ENCODE data around the gene CD2AP.
"Not testable (repeated sequence)": the region's sequence is repeated elsewhere in the genome, so short reads cannot be mapped to it uniquely, and the experiment has no call there.

DNA sequence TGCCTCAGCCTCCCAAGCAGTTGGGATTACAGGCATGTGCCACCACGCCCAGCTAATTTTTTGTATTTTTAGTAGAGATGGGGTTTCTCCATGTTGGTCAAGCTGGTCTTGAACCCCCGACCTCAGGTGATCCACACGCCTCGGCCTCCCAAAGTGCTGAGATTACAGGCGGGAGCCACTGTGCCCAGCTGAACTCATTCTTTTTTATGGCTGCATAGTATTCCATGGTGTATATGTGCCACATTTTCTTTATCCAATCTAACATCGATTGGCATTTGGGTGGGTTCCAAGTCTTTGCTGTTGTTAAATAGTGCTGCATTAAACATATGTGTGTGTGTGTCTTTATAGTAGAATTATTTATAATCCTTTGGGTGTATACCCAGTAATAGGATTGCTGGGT, 78.9 kb downstream of the CD2AP start:
- TF ChIP-seq, protein P1, sequence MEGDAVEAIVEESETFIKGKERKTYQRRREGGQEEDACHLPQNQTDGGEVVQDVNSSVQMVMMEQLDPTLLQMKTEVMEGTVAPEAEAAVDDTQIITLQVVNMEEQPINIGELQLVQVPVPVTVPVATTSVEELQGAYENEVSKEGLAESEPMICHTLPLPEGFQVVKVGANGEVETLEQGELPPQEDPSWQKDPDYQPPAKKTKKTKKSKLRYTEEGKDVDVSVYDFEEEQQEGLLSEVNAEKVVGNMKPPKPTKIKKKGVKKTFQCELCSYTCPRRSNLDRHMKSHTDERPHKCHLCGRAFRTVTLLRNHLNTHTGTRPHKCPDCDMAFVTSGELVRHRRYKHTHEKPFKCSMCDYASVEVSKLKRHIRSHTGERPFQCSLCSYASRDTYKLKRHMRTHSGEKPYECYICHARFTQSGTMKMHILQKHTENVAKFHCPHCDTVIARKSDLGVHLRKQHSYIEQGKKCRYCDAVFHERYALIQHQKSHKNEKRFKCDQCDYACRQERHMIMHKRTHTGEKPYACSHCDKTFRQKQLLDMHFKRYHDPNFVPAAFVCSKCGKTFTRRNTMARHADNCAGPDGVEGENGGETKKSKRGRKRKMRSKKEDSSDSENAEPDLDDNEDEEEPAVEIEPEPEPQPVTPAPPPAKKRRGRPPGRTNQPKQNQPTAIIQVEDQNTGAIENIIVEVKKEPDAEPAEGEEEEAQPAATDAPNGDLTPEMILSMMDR (IDR thresholded peaks at IDR 0.05) = not testable (repeated sequence)
- not testable (repeated sequence) for TF ChIP-seq POLR2AphosphoS5 (IDR thresholded peaks at IDR 0.05; ENCODE audit: insufficient read depth in 1 of 2, low read depth in 1 of 2)

Data from vagina (tissue), 2 donors.